ENCODE results near the gene C4orf33.

DNA sequence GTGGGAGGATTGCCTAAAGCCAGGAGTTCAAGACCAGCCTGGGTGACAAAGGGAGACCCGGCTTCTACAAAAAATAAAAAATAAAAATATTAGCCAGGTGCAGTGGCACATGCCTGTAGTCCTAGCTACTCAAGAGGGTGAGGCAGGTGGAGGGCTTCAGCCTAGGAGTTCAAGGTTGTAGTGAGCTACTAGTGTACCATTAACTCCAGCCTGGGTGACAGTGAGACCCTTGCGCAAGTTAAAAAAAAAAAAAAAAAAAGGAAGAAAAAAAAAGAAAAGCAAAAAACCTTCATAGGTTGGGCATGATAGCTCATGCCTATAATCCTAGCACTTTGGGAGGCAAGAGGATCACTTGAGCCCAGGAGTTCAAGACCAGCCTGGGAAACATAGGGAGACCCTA is 8.4 kb upstream of the C4orf33 start:
- TF ChIP-seq, protein P1, sequence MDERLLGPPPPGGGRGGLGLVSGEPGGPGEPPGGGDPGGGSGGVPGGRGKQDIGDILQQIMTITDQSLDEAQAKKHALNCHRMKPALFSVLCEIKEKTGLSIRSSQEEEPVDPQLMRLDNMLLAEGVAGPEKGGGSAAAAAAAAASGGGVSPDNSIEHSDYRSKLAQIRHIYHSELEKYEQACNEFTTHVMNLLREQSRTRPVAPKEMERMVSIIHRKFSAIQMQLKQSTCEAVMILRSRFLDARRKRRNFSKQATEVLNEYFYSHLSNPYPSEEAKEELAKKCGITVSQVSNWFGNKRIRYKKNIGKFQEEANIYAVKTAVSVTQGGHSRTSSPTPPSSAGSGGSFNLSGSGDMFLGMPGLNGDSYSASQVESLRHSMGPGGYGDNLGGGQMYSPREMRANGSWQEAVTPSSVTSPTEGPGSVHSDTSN (CRISPR knock-in tag; IDR thresholded peaks at IDR 0.05; ENCODE audit: low read depth): no peak
- TF ChIP-seq, protein P1 (tag; conservative IDR thresholded peaks at IDR 0.05; ENCODE audit: low read depth): no peak
- TF ChIP-seq ZNF23 (CRISPR knock-in tag; IDR thresholded peaks at IDR 0.05): no peak
- no peak for TF ChIP-seq TARDBP (IDR thresholded peaks at IDR 0.05)
- TF ChIP-seq SP2 (IDR thresholded peaks at IDR 0.05; ENCODE audit: extremely low read depth, low read depth, low read length, poor library complexity, severe bottlenecking): no peak
- TF ChIP-seq EGR1 (conservative IDR thresholded peaks at IDR 0.05): no peak
- no peak for TF ChIP-seq NR1H2 (CRISPR knock-in tag; IDR thresholded peaks at IDR 0.05)
- TF ChIP-seq EP300 (IDR thresholded peaks at IDR 0.05; ENCODE audit: low read length): no peak
- TF ChIP-seq NR3C1 (CRISPR knock-in tag; IDR thresholded peaks at IDR 0.05): no peak

Measured in K562 (cell line).